ENCODE results near the gene PRPF40B.

The PRPF40B gene

GRCh38 chr12:49618576-49618975 lies 4.8 kb upstream of the PRPF40B start:
- TF ChIP-seq EZH2phosphoT487 (conservative IDR thresholded peaks at IDR 0.05; ENCODE audit: low read length): no peak
- TF ChIP-seq CTCF (IDR thresholded peaks at IDR 0.05; ENCODE audit: insufficient read depth, low read length, poor library complexity, severe bottlenecking): no peak
- Histone ChIP-seq H3F3A (ENCODE audit: insufficient read depth) (peaks cover 19% of the 10 kb centered on the region), H3K4me2 (ENCODE audit: low read depth, low read length, poor library complexity, severe bottlenecking) (no peak overlapping the region), H3K9me2 (replicated peaks; ENCODE audit: insufficient read depth, low read length) (no peaks in the 10 kb centered on the region), H4K20me1 (ENCODE audit: low read depth, low read length) (no peaks in the 10 kb centered on the region), H3K36me3 (ENCODE audit: low read length) (no peaks in the 10 kb centered on the region), H3K27me3 (ENCODE audit: low read length) (no peaks in the 10 kb centered on the region), H3K27ac (ENCODE audit: low read depth, low read length) (no peak overlapping the region), H3K9me3 (ENCODE audit: insufficient read depth, low read length) (no peaks in the 10 kb centered on the region), H3K9ac (ENCODE audit: low read length) (no peak overlapping the region), H3K4me3 (ENCODE audit: insufficient read depth, low read length, poor library complexity, severe bottlenecking) (no peak overlapping the region), H3K79me2 (ENCODE audit: insufficient read depth, low read length) (no peaks in the 10 kb centered on the region), H2AFZ (ENCODE audit: low read depth, low read length, severe bottlenecking) (no peak overlapping the region)

- no peaks in the 10 kb centered on the region for H3K9me3 ChIP-seq (ENCODE audit: insufficient read depth, low read length)
- H4K20me1 ChIP-seq (ENCODE audit: low read depth, low read length): no peaks in the 10 kb centered on the region
- H3K4me2 ChIP-seq (ENCODE audit: low read depth, low read length, poor library complexity, severe bottlenecking): no peak overlapping the region
- H3K79me2 ChIP-seq (ENCODE audit: insufficient read depth, low read length): no peaks in the 10 kb centered on the region
- H3F3A ChIP-seq (ENCODE audit: insufficient read depth): peaks cover 25% of the 10 kb centered on the region
- no peak overlapping the region for H3K9ac ChIP-seq (ENCODE audit: low read length)
- TF ChIP-seq CTCF (IDR thresholded peaks at IDR 0.05; ENCODE audit: insufficient read depth, low read length, poor library complexity, severe bottlenecking) (no peak), EZH2phosphoT487 (conservative IDR thresholded peaks at IDR 0.05; ENCODE audit: low read length) (no peak)
- no peak overlapping the region for H3K4me3 ChIP-seq (ENCODE audit: insufficient read depth, low read length, poor library complexity, severe bottlenecking)
- H3K27me3 ChIP-seq (ENCODE audit: low read length): no peaks in the 10 kb centered on the region
- H3K27ac ChIP-seq (ENCODE audit: low read depth, low read length): no peak overlapping the region
- no peaks in the 10 kb centered on the region for H3K36me3 ChIP-seq (ENCODE audit: low read length)
- H2AFZ ChIP-seq (ENCODE audit: low read depth, low read length, severe bottlenecking): no peak overlapping the region
- no peaks in the 10 kb centered on the region for H3K9me2 ChIP-seq (replicated peaks; ENCODE audit: insufficient read depth, low read length)
Measured at GRCh38 chr12:49619286-49619685, 4.1 kb upstream of the PRPF40B start.

GRCh38 chr12:49621651-49622500 lies 1.5 kb upstream of the PRPF40B start:
- H3F3A ChIP-seq (ENCODE audit: insufficient read depth): peaks cover 26% of the 10 kb centered on the region
- H3K9ac ChIP-seq (ENCODE audit: low read length): peak overlapping the region; percentile 63
- H3K27ac ChIP-seq (ENCODE audit: low read depth, low read length): peak overlapping the region; percentile 84
- H3K9me2 ChIP-seq (replicated peaks; ENCODE audit: insufficient read depth, low read length): no peaks in the 10 kb centered on the region
- no peaks in the 10 kb centered on the region for H3K27me3 ChIP-seq (ENCODE audit: low read length)
- no peaks in the 10 kb centered on the region for H3K36me3 ChIP-seq (ENCODE audit: low read length)
- no peaks in the 10 kb centered on the region for H3K79me2 ChIP-seq (ENCODE audit: insufficient read depth, low read length)
- no peak for TF ChIP-seq CTCF (IDR thresholded peaks at IDR 0.05; ENCODE audit: insufficient read depth, low read length, poor library complexity, severe bottlenecking)
- TF ChIP-seq EZH2phosphoT487 (conservative IDR thresholded peaks at IDR 0.05; ENCODE audit: low read length): no peak
- peak overlapping the region; percentile 46 for H2AFZ ChIP-seq (ENCODE audit: low read depth, low read length, severe bottlenecking)
- H3K4me2 ChIP-seq (ENCODE audit: low read depth, low read length, poor library complexity, severe bottlenecking): peak overlapping the region; percentile 69
- H3K9me3 ChIP-seq (ENCODE audit: insufficient read depth, low read length): no peaks in the 10 kb centered on the region
- peak overlapping the region; percentile 39 for H3K4me3 ChIP-seq (ENCODE audit: insufficient read depth, low read length, poor library complexity, severe bottlenecking)
- no peaks in the 10 kb centered on the region for H4K20me1 ChIP-seq (ENCODE audit: low read depth, low read length)
